Epithelial cell of esophagus (primary cell): Measurements from ENCODE around the gene DDX21.
"Not testable (repeated sequence)": the region's sequence is repeated elsewhere in the genome, so short reads cannot be mapped to it uniquely, and the experiment has no call there.

Source experiments
- DNase-seq: peaks from one replicate; pipeline ENCODE4 v3.0.0; 2010; ENCODE audit warnings: low read depth
- H3K4me3 ChIP-seq: 2 replicates; pipeline ENCODE4 v1.5.1; 2011; ENCODE audit warnings: mild to moderate bottlenecking, low read length, control low read depth
- CTCF ChIP-seq: IDR thresholded peaks from 2 replicates; pipeline ENCODE4 v1.5.1; 2011; ENCODE audit warnings: low read depth, mild to moderate bottlenecking, low read length, control low read depth, inconsistent platforms; ENCODE audit not compliant: insufficient read depth; ENCODE audit errors: missing control alignments

The DDX21 gene

GRCh38 chr10:69007260-69007659 lies 51.3 kb downstream of the DDX21 start:
- no peak for TF ChIP-seq CTCF
- DNase-seq = no peak
- H3K4me3 ChIP-seq = no peak overlapping the region

- H3K4me3 ChIP-seq = no peak overlapping the region
- DNase-seq = no peak
- no peak for TF ChIP-seq CTCF
Measured at GRCh38 chr10:69009360-69009759, 53.4 kb downstream of the DDX21 start.

GRCh38 chr10:69010151-69010640 lies 54.2 kb downstream of the DDX21 start:
- no peak for TF ChIP-seq CTCF
- DNase-seq = no peak
- H3K4me3 ChIP-seq = no peak overlapping the region

- H3K4me3 ChIP-seq = not testable (repeated sequence)
- DNase-seq = peak; percentile 59
Measured at GRCh38 chr10:69012778-69013177, 56.8 kb downstream of the DDX21 start.

GRCh38 chr10:69014171-69014570 lies 58.2 kb downstream of the DDX21 start:
- H3K4me3 ChIP-seq = no peak overlapping the region
- peak; percentile 89 for DNase-seq
- no peak for TF ChIP-seq CTCF

- DNase-seq = no peak
- no peak for TF ChIP-seq CTCF
Measured at GRCh38 chr10:69018613-69019012, 62.6 kb downstream of the DDX21 start.

GRCh38 chr10:69022611-69023010 lies 66.6 kb downstream of the DDX21 start:
- DNase-seq = no peak
- H3K4me3 ChIP-seq = no peak overlapping the region
- TF ChIP-seq CTCF = no peak

More at GRCh38 chr10:69018613-69019012, 62.6 kb downstream of the DDX21 start:
- no peak overlapping the region for H3K4me3 ChIP-seq
